HCT116 (cell line): ENCODE data around the gene PRPF8. TPM values are rescaled to one million over a fixed set of nuclear protein-coding genes. Genes with fewer than 3 reads are reported as not detected.

Experiments
- CEBPB ChIP-seq: IDR thresholded peaks from 2 replicates; pipeline ENCODE4 v1.6.1; 2012; ENCODE audit warnings: low read depth
- EZH2 ChIP-seq: fragments of 200-600 bp; sonication (generic); IDR thresholded peaks from 2 replicates; pipeline ENCODE4 v1.6.1; 2017; ENCODE audit warnings: antibody characterized with exemption, mixed run types
- EZH2phosphoT487 ChIP-seq: fragments of 200-600 bp; IDR thresholded peaks from 2 replicates; pipeline ENCODE4 v1.6.1; 2018; ENCODE audit warnings: antibody characterized with exemption, borderline replicate concordance
- SIN3A ChIP-seq: IDR thresholded peaks from 2 replicates; pipeline ENCODE4 v1.6.1; 2012; ENCODE audit warnings: low read depth
- ZBTB33 ChIP-seq: IDR thresholded peaks from 2 replicates; pipeline ENCODE4 v1.6.1; 2011; ENCODE audit warnings: mild to moderate bottlenecking, low read length, moderate library complexity; ENCODE audit not compliant: insufficient replicate concordance; ENCODE audit errors: extremely low read depth
- total RNA-seq: library from RNA; stranded (reverse); gene quantifications from one replicate; pipeline ENCODE4 v1.2.1, GENCODE V29; 2021; ENCODE audit not compliant: unreplicated experiment
- TF ChIP-seq, protein P1 (sequence below): IDR thresholded peaks from 2 replicates; pipeline ENCODE4 v1.6.1; 2012; ENCODE audit warnings: low read depth
- TF ChIP-seq, protein P2 (sequence below): IDR thresholded peaks from 2 replicates; pipeline ENCODE4 v1.6.1; 2012

Gene PRPF8
- total RNA-seq, 1 experiment from 2014 or later: 386 TPM

DNA sequence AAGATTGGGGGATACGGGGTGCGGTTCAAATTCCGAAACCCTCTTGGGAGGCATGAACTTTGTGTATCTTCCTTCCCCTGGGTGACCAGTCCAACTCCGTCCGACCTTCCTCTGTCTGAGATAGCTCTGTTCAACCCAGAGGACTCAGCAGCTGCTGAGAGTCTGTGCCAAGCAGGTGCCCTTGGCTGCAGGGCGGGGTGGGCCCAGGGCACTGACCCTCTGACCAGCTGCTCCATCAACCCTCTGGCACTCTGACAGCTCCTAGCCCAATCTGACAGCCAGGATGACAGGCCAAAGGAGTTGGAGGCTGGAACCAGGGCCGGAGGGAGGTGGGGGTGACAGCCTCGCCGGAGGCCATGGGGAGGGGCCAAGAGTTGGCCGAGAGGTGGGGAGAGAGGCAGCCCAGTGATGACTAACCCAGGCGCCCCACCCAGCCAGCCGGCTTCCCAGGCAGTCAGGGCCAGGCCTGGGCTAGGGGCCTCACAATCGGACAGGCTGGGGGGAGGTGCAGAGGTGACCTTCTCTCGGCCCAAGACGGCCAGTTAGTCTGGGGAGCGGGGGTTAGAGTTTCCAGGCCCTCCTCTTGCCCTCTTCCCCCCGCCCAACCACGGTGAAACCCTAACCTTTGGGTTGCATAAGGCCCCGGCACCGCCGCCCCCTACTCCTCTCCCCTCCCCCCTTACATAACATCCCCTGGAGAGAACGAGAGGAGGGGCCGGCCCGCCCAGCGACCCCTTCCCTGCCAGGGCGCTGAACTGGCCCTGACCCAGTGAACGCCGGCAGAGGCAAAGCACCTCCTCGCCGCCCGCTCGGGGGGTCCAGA is 30.5 kb upstream of the PRPF8 start (continued):
- TF ChIP-seq ZBTB33: no peak
- TF ChIP-seq CEBPB: no peak
- TF ChIP-seq, protein P1, sequence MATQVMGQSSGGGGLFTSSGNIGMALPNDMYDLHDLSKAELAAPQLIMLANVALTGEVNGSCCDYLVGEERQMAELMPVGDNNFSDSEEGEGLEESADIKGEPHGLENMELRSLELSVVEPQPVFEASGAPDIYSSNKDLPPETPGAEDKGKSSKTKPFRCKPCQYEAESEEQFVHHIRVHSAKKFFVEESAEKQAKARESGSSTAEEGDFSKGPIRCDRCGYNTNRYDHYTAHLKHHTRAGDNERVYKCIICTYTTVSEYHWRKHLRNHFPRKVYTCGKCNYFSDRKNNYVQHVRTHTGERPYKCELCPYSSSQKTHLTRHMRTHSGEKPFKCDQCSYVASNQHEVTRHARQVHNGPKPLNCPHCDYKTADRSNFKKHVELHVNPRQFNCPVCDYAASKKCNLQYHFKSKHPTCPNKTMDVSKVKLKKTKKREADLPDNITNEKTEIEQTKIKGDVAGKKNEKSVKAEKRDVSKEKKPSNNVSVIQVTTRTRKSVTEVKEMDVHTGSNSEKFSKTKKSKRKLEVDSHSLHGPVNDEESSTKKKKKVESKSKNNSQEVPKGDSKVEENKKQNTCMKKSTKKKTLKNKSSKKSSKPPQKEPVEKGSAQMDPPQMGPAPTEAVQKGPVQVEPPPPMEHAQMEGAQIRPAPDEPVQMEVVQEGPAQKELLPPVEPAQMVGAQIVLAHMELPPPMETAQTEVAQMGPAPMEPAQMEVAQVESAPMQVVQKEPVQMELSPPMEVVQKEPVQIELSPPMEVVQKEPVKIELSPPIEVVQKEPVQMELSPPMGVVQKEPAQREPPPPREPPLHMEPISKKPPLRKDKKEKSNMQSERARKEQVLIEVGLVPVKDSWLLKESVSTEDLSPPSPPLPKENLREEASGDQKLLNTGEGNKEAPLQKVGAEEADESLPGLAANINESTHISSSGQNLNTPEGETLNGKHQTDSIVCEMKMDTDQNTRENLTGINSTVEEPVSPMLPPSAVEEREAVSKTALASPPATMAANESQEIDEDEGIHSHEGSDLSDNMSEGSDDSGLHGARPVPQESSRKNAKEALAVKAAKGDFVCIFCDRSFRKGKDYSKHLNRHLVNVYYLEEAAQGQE: no peak
- TF ChIP-seq EZH2: no peak
- no peak for TF ChIP-seq EZH2phosphoT487
- TF ChIP-seq SIN3A: peak; percentile 83
- TF ChIP-seq, protein P2, sequence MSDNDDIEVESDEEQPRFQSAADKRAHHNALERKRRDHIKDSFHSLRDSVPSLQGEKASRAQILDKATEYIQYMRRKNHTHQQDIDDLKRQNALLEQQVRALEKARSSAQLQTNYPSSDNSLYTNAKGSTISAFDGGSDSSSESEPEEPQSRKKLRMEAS: peak; percentile 26
